Stimulated activated CD4-positive, alpha-beta T cell treated with anti-CD3 and anti-CD28 coated beads, Interleukin-2, amount 100 ng/mL, for 24 hours (primary cell): ENCODE results near the gene DNAAF8.

Source experiments
- DNase-seq, 2 donors: peaks; one replicate each; pipeline ENCODE4 v3.0.0-alpha.2; 2020

Gene DNAAF8

GRCh38 chr16:4695473-4696171, 38.7 kb upstream of the DNAAF8 start:
- DNase-seq: no peak

DNA sequence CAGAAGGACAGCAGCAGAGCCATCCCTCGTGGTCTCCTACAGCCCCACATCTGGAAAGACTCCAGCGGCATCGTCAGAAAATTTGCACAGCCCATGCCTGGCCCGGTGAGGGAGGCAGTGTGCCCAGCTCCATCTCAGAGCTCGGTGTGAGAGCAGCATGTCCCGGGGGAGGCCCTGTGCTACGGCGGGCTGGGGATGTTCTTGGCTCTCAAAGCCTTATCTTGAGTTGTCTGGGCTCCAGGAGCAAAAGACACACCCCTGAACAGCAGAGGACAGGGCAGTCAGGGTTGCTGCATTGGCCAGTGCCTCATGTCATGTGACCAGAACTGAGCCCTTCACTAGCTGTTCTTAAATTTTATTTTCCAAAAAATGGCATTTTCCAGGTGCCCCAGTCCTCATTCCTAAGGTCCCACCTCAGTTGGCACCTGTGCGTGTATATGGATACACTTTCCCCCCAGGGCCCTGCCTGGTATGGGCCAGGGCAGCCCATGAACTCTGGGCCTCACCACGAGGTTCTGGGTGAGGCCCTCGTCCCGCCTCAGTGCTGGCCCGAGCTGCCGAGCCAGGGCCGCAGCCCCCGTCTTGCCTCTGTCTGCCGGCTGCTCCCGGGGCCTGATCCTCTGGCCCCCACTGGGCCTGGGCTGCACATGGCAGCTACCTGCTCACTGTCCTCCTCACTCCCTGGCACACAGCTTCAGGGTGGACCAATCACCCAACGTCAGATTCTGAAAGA, 38.0 kb upstream of the DNAAF8 start:
- no peak for DNase-seq

GRCh38 chr16:4696905-4697847, 37.2 kb upstream of the DNAAF8 start:
- no peak for DNase-seq

- no peak for DNase-seq
Measured at GRCh38 chr16:4697848-4698291, 36.5 kb upstream of the DNAAF8 start.

DNA sequence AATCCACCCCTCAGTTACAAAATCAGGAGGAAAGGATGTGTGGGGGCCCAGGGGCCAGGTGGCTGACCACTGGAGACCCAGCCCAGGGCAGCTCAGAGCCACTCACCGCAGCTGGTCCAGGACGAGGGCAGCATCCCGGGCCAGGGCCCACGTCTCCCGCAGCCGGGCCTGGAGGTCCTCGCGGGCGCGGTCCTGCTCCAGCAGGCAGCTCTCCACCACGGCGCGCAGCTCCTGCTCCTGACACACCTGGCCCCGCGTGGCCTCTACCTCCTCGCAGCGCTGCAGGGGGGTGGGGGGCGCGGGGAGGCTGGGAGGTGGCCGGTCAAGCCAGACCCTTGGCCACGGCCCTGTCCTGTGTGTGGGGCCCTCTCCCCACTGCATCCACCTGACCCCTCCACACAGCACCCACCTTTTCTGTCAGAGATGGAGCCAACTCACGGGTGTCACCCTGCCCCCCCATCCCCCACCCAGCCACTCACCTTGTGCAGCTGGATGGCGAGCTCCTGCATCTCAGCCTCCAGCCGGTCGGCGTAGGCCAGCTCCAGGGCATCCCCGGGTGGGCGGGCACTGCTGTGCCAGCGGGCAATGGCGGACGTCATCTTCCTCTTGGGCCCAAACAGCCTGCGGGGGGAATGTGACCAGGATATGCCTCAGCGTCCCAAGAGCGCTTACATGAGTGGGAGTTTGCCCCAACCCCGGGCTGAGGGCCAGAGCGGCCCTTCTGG, 35.9 kb upstream of the DNAAF8 start:
- no peak for DNase-seq

DNA sequence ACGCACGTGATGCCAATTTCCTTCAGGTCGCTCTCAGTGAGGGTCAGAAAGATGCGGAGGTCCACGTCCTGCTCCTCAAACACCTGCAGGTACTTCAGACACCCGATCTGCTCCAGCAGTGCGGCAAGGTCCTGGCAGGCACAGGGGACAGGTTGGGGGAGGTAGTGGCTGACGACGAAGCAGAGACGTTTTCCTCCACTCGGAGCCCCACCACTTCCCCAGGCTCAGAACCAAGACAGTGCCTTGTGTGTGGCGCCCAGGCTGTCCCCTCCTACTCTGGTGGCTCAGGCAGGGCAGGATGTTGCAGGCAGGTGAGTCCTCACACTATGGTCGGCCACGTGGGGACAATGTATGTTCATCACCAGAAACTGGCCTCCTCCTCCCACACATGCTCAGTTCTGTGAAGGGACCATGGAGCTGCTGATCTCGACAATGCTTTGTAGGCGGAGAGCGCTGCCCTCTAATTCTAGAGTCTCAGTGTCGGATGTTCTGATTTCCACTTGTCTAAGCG, 35.2 kb upstream of the DNAAF8 start:
- DNase-seq: no peak

DNA sequence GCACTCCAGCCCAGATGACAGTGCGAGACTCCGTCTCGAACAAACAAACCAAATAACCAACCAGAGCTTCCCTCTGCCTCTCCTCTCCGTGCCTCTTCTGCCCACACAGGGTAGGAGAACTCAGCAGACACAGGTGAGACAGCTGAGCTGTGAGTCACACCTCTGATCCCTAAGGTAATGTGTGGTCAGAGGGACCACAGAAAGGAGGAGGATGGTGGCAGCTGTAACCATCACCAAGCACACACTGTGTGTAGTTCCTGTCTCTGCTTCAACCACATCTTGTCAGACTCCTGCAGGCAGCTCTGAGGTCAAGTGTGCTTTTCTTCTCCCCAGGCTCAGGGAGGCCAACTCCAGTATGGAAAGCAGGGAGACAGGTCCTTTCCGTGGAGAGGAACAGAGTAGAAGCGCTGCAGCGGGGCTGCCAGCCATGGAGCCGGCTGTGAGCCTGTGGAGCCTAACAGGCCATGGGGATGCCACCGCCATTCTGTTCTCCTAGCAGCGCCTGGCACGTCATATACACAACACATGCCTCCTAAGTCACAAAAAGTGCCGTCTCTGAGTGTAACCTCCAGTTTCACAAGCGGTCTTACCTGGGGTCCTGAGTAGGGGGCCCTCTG, 33.8 kb upstream of the DNAAF8 start:
- DNase-seq: no peak

DNA sequence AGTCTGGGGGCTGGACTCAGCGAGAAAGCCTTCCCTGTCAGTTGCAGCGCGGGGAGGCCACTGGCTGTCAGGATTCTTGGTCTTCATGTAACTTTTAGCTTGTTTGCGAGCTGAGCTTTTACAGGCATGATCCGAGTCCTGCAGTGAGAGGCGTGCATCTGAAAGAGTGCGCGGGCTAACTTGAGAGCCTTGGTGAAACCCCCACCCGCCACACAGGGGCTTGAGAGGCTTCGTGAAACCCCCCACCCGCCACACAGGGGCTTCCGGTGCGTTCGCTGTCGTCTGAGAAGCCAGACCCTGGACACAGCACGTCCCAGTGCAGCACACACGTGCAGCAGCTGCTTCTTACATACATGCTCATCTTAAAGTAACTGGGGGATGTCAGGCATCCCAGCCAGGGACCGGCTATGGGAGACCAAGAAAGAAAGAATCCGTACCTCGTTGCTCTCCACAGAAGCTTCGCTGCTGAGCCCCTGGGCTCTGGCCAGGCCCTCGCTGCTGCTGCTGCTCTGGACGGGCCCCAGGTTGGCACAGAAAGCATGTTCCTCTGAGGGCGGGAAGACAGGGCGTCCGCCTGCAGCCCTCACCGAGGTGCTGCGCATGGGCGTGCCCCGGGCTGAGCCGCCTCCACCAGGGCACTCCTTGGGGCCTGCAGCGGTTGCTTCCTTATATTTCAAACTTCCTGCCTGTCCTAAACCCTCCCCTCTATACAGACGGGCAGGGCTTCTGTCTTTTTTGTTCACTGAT, 33.2 kb upstream of the DNAAF8 start:
- no peak for DNase-seq

DNA sequence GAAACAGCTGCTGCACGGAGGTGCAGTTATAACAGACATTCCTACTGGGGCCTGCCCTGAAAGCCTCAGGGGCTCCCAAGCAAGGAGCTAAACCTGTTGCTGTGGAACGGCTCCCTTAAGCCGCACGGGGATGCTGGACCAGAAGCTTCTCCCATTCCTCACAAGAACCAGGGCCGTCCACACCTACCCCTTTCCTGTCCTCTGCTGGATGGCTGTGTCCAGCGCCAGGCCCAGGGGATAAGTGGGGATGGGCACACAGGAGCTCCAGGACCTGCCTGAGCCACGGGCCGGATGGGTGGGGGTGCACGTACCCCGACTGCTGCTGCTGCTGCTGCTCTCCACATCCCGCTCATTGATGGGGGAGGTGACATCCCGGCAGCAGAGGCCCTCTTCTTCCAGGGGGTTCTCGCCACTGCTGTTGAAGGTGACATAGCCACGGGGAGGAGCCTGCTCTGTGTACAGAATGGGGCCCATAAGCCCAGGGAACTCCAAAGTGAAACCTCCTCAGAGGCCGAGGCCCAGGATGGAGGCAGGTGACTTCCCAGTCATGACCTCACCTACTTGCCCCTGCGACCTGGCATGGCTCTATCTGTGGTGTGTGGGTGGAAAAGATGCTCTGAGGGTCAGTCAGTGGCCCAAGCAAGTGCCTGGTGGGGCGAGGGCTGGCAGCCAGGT, 32.4 kb upstream of the DNAAF8 start:
- DNase-seq: no peak

GRCh38 chr16:4702466-4702808, 31.9 kb upstream of the DNAAF8 start:
- DNase-seq: no peak

- no peak for DNase-seq
Measured at GRCh38 chr16:4703906-4704305, 30.4 kb upstream of the DNAAF8 start.

GRCh38 chr16:4704491-4704890, 29.8 kb upstream of the DNAAF8 start:
- no peak for DNase-seq

DNA sequence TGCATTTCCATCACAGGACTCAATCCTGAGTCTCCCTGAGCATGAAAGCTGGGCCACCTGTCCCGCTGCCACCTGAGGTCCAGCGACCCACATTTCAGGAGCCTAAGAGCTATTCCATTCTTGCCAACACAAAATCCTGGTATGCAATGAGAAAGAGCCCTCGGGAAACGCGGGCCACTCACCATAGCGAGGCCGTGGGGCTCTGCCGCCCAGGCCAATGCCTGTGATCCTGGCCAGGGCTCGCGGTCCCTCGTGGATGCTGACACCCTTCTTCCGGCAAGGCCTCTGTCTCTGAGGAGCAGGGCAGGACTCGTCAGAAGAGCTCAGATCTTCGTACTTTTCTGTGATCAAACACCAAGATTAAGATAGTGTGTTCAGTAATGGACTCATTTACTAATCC, 29.4 kb upstream of the DNAAF8 start:
- DNase-seq: no peak

DNA sequence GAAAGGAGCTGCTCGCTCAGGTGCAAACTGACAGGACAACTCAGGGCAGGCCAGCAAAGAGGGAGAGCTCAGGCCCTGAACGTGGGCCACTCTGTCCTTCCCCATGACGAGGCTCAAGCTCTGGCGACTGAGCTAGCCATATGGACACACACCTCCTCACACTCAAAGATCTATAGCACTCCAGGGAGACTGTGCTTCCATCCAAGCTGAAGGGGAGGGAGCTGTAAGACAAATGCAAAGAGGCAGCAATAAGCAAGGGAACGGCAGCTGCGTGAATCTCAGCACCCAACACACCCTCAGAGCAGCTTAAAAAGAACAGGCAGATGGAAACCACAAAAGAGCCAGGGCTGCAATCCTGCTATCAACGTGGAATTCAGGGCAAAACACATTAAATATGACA, 27.5 kb upstream of the DNAAF8 start:
- DNase-seq: no peak

- no peak for DNase-seq
Measured at GRCh38 chr16:4709481-4709880, 24.9 kb upstream of the DNAAF8 start.

GRCh38 chr16:4713663-4714501, 20.5 kb upstream of the DNAAF8 start:
- DNase-seq: no peak

DNA sequence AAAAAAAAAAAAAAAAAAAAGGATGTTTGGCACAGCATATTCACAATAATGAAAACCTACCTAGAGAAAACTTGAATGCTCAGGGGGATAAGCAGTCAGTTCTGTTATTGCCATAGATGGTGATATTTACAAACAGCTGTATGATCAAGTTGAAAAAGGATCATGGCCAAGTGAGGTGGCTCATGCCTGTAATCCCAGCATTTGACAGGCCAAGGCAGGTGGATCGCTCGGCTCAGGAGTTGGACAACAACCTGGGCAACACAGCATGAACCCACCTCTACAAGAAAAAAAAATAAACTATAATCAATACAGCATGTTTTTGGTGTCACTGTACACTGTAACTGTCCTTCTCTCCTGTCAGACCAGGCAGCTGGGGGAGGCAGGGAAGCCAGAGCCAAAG, 19.3 kb upstream of the DNAAF8 start:
- DNase-seq: no peak

DNA sequence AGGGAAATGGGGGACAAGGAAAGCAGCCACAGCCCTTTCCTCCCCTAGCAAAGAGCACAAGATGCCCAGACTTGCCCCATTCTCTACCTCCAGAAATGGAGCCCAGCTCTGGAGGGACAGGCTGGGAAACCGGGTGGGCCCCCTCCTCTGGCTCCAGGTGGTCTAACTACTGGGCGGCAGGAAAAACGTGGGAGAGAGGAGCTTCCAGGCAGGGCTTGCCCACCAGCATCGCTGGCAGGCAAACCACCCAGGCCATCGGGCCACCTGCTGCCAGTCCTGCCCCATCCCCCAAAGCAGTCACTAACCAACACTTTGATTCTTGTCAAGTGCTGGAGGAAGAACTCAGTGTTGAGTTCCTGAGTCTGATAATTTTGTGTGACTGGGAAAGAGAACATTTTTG, 15.9 kb upstream of the DNAAF8 start:
- no peak for DNase-seq

DNA sequence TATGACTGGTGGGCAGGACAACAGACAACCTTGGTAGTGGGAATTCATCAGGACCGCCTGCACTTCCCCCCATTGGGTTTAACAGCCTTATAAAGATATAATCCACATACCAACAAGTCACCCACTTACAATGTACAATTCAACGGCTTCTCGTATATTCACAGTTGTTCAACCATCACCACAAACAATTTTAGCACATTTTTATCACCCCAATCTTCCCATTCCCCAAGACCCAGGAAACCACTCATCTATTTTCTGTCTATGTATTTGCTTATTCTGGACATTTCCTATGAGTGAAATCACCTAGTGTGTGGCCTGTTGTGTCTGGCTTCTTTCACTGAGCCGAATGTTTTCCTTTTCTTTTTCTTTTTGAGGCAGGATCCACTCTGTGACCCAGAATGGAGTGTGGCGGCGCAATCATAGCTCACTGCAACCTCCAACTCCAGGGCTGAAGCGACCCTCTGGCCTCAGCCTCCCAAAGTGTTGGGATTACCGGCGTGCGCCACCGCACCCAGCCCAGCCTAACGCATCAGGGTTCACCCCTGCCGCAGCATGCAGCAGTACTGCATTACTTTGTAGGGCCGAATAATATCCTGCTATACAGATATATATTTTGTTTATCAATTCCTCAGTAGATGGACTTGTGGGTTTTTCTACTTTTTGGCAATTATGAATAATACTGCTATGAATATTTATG, 11.1 kb upstream of the DNAAF8 start:
- DNase-seq: no peak
